Adrenal gland (tissue), 5 donors: ENCODE measurements around the gene NEIL3.

Experiments used
- POLR2A ChIP-seq, 2 donors: fragments of 450-650 bp; IDR thresholded peaks; one replicate each; pipeline ENCODE4 v1.6.1; 2017; ENCODE audit warnings: antibody characterized with exemption in 2 of 2, mild to moderate bottlenecking in 2 of 2, moderate library complexity in 1 of 2
- TF ChIP-seq, protein P1 (sequence below), 6 experiments: fragments of 450-650 bp in 4 of 6; fragments of 200-600 bp in 2 of 6; sonication (generic) in 1 of 6; IDR thresholded peaks; 1 replicate in 5 of 6; 2 replicates in 1 of 6; pipeline versions ENCODE4 v1.5.1 to v1.8.0; 2016 to 2021; ENCODE audit warnings: antibody characterized with exemption in 6 of 6, mild to moderate bottlenecking in 2 of 6, moderate library complexity in 1 of 6
- donor health status: DM: no; HTN: no; CAD: no.

GRCh38 chr4:177410566-177410965, 100.9 kb downstream of the NEIL3 start:
- TF ChIP-seq, protein P1, sequence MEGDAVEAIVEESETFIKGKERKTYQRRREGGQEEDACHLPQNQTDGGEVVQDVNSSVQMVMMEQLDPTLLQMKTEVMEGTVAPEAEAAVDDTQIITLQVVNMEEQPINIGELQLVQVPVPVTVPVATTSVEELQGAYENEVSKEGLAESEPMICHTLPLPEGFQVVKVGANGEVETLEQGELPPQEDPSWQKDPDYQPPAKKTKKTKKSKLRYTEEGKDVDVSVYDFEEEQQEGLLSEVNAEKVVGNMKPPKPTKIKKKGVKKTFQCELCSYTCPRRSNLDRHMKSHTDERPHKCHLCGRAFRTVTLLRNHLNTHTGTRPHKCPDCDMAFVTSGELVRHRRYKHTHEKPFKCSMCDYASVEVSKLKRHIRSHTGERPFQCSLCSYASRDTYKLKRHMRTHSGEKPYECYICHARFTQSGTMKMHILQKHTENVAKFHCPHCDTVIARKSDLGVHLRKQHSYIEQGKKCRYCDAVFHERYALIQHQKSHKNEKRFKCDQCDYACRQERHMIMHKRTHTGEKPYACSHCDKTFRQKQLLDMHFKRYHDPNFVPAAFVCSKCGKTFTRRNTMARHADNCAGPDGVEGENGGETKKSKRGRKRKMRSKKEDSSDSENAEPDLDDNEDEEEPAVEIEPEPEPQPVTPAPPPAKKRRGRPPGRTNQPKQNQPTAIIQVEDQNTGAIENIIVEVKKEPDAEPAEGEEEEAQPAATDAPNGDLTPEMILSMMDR (IDR thresholded peaks at IDR 0.05): no peak
- no peak for TF ChIP-seq POLR2A (IDR thresholded peaks at IDR 0.05)
